ENCODE data around the gene SHISA5.

The SHISA5 gene

GRCh38 chr3:48445277-48445882 lies 58.6 kb downstream of the SHISA5 start:
- Mint-ChIP-seq H3K27ac (peak overlapping the region; percentile 94), H3K27me3 (no peaks in the 10 kb centered on the region), H3K4me3 (peak overlapping the region; percentile 89), H3K36me3 (peaks cover 4% of the 10 kb centered on the region), H3K9me3 (no peaks in the 10 kb centered on the region), H3K4me1 (peaks cover 22% of the 10 kb centered on the region)
- DNase-seq (ENCODE audit: low spot score in 2 of 2) (no peak), ATAC-seq (ENCODE audit: low read depth) (no peak)

GRCh38 chr3:48441940-48442339 lies 62.0 kb downstream of the SHISA5 start:
- Mint-ChIP-seq H3K9me3 (no peaks in the 10 kb centered on the region), H3K4me1 (peaks cover 28% of the 10 kb centered on the region), H3K27me3 (no peaks in the 10 kb centered on the region), H3K4me3 (no peak overlapping the region), H3K27ac (no peak overlapping the region), H3K36me3 (peaks cover 5% of the 10 kb centered on the region)
- no peak for DNase-seq (ENCODE audit: low spot score in 2 of 2)
- ATAC-seq (ENCODE audit: low read depth): no peak

DNA sequence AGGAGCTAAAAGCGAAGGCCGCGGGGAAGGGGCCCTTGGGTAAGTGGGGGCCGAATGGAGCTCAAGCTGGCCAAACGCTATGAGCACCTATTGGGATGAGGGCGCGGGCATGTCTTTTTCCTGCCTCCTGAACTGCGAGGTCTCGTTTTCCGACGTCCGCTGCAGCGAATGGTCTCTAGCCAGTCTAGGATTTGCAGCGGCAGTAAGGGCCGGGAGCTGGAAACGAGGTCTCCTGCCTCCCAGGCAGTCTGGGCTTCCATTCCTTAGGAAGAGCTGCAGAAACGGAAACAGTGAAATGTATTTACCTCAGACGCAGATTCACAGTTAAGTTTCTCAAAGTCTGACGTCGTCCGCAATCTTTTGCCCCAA lies 63.4 kb downstream of the SHISA5 start:
- DNase-seq (ENCODE audit: low spot score in 2 of 2) (no peak), ATAC-seq (ENCODE audit: low read depth) (no peak)
- Mint-ChIP-seq H3K27ac (peak overlapping the region; percentile 93), H3K4me3 (peak overlapping the region; percentile 93), H3K27me3 (no peaks in the 10 kb centered on the region), H3K4me1 (peaks cover 18% of the 10 kb centered on the region), H3K9me3 (no peaks in the 10 kb centered on the region), H3K36me3 (peaks cover 5% of the 10 kb centered on the region)

DNA sequence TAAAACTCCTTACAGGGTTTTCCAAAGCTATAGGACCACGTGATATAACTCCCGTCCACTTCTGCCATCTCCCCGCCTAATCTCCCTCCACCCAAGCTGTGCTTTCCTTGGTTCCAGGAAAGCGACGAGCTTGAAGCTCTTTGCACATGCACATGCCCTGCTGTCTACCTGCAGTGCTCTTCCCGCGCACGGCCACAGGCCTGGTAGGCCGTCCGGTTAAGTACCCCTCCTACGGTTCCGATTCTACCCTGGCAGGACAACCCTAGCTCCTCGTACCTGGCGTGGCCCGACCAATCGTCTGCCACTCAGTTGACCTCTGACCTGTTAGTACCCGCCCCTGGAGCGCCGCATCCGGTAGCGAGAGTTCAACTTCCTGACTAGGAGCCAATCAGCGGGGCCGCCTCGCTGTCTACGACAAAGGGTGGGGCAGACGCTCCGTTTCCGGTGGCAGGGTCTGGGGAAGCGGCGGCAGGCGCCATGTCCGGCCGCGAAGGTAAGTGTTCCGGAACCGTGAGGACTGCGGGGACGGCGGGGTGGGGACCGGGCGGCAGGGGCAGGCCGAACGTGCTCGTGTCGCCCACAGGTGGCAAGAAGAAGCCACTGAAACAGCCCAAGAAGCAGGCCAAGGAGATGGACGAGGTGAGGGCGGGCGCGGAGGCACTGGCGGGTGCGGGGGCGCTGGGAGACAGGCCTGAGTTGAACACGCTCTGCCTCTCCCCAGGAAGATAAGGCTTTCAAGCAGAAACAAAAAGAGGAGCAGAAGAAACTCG lies 64.0 kb downstream of the SHISA5 start, which contains the start of the genes CCDC51 and TMA7:
Gene CCDC51 (minus strand): TSS at position 300 of the 770 bp plus-strand sequence. CDS start 4,991 bp downstream, outside the sequence.
Gene TMA7 (plus strand): TSS at position 438 of the 770 bp plus-strand sequence. CDS start 40 bp downstream, at position 478.
- ATAC-seq (ENCODE audit: low read depth) (peak; percentile 93), DNase-seq (ENCODE audit: low spot score in 2 of 2) (peak; percentile 94 to 96)
- peak within 1 kb of the TSS; percentile 93 for H3K4me3 Mint-ChIP-seq
- H3K36me3 Mint-ChIP-seq: peaks cover 5% of the 10 kb centered on the region
- peak within 1 kb of the TSS; percentile 93 for H3K27ac Mint-ChIP-seq
- H3K9me3 Mint-ChIP-seq: no peaks in the 10 kb centered on the region
- peaks cover 18% of the 10 kb centered on the region for H3K4me1 Mint-ChIP-seq
- no peaks in the 10 kb centered on the region for H3K27me3 Mint-ChIP-seq

GRCh38 chr3:48437812-48438211 lies 66.2 kb downstream of the SHISA5 start:
- Mint-ChIP-seq H3K27me3 (no peaks in the 10 kb centered on the region), H3K4me3 (no peak overlapping the region), H3K27ac (peak overlapping the region; percentile 16), H3K4me1 (peaks cover 18% of the 10 kb centered on the region), H3K9me3 (no peaks in the 10 kb centered on the region), H3K36me3 (peaks cover 2% of the 10 kb centered on the region)
- no peak for DNase-seq (ENCODE audit: low spot score in 2 of 2)
- ATAC-seq (ENCODE audit: low read depth): no peak

GRCh38 chr3:48436855-48437254 lies 67.1 kb downstream of the SHISA5 start:
- Mint-ChIP-seq H3K36me3 (peaks cover 2% of the 10 kb centered on the region), H3K27me3 (no peaks in the 10 kb centered on the region), H3K9me3 (no peaks in the 10 kb centered on the region), H3K4me1 (peaks cover 18% of the 10 kb centered on the region), H3K27ac (no peak overlapping the region), H3K4me3 (no peak overlapping the region)
- ATAC-seq (ENCODE audit: low read depth) (no peak), DNase-seq (ENCODE audit: low spot score in 2 of 2) (no peak)

- no peak overlapping the region for H3K27ac Mint-ChIP-seq
- DNase-seq (ENCODE audit: low spot score in 2 of 2) (no peak), ATAC-seq (ENCODE audit: low read depth) (no peak)
- H3K4me1 Mint-ChIP-seq: peaks cover 18% of the 10 kb centered on the region
- H3K9me3 Mint-ChIP-seq: no peaks in the 10 kb centered on the region
- no peak overlapping the region for H3K4me3 Mint-ChIP-seq
- H3K27me3 Mint-ChIP-seq: no peaks in the 10 kb centered on the region
- peaks cover 6% of the 10 kb centered on the region for H3K36me3 Mint-ChIP-seq
Measured at GRCh38 chr3:48436477-48436787, 67.5 kb downstream of the SHISA5 start.

- Mint-ChIP-seq H3K36me3 (peaks cover 6% of the 10 kb centered on the region), H3K4me1 (peaks cover 18% of the 10 kb centered on the region), H3K9me3 (no peaks in the 10 kb centered on the region), H3K27ac (no peak overlapping the region), H3K27me3 (no peaks in the 10 kb centered on the region), H3K4me3 (no peak overlapping the region)
- peak; percentile 83 to 84 for DNase-seq (ENCODE audit: low spot score in 2 of 2)
- ATAC-seq (ENCODE audit: low read depth): peak; percentile 30
Measured at GRCh38 chr3:48435774-48436476, 68.0 kb downstream of the SHISA5 start.

- no peak for ATAC-seq (ENCODE audit: low read depth)
- Mint-ChIP-seq H3K36me3 (peaks cover 4% of the 10 kb centered on the region), H3K9me3 (no peaks in the 10 kb centered on the region), H3K27ac (no peak overlapping the region), H3K4me3 (no peak overlapping the region), H3K27me3 (no peaks in the 10 kb centered on the region), H3K4me1 (peaks cover 18% of the 10 kb centered on the region)
- no peak for DNase-seq (ENCODE audit: low spot score in 2 of 2)
Measured at GRCh38 chr3:48435223-48435595, 68.8 kb downstream of the SHISA5 start.

- no peaks in the 10 kb centered on the region for H3K9me3 Mint-ChIP-seq
- peaks cover 4% of the 10 kb centered on the region for H3K36me3 Mint-ChIP-seq
- no peak overlapping the region for H3K27ac Mint-ChIP-seq
- H3K4me3 Mint-ChIP-seq: no peak overlapping the region
- H3K27me3 Mint-ChIP-seq: peaks cover 3% of the 10 kb centered on the region
- DNase-seq (ENCODE audit: low spot score in 2 of 2): no peak
- peaks cover 18% of the 10 kb centered on the region for H3K4me1 Mint-ChIP-seq
- ATAC-seq (ENCODE audit: low read depth): no peak
Measured at GRCh38 chr3:48434591-48435222, 69.3 kb downstream of the SHISA5 start.

DNA sequence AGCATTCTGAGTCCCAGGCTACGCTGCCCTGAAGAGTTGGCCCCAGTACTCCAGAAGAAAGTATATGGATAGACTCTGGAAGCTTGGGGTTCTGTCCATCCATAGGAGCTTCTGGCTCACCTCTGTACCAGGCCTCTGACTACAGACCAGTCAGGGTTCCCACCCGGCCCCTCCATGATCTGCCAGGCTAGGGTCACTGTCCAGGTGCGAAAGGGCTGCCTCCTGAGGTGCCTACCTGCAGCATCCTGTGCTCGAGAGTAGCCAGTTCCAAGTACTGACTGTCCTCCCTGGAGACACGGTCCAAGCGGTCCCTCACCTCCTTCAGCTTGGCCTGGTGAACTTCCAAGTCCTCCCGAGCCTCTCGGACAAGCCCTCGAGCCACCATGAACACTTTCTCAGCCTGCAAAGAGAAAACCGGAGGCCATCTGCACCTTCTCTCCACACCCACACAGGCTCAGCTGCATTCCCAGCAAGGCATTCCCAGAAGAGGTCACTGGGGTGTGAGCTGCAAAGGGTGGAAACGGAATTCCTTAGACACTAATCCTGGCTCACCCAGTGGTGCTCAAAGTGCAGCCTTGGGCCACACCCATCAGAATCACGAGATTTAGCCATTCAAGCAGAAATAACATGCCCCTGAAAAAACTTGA lies 70.4 kb downstream of the SHISA5 start:
- peaks cover 3% of the 10 kb centered on the region for H3K27me3 Mint-ChIP-seq
- DNase-seq (ENCODE audit: low spot score in 2 of 2) (no peak), ATAC-seq (ENCODE audit: low read depth) (no peak)
- H3K4me1 Mint-ChIP-seq: peaks cover 13% of the 10 kb centered on the region
- H3K36me3 Mint-ChIP-seq: peaks cover 4% of the 10 kb centered on the region
- no peaks in the 10 kb centered on the region for H3K9me3 Mint-ChIP-seq
- H3K4me3 Mint-ChIP-seq: no peak overlapping the region
- H3K27ac Mint-ChIP-seq: no peak overlapping the region

GRCh38 chr3:48432411-48433371 lies 71.3 kb downstream of the SHISA5 start:
- Mint-ChIP-seq H3K9me3 (no peaks in the 10 kb centered on the region), H3K27ac (no peak overlapping the region), H3K4me1 (peaks cover 5% of the 10 kb centered on the region), H3K27me3 (peaks cover 4% of the 10 kb centered on the region), H3K36me3 (peaks cover 4% of the 10 kb centered on the region), H3K4me3 (no peak overlapping the region)
- ATAC-seq (ENCODE audit: low read depth) (no peak), DNase-seq (ENCODE audit: low spot score in 2 of 2) (no peak)
